ENCODE measurements around the gene KCTD8.

DNA sequence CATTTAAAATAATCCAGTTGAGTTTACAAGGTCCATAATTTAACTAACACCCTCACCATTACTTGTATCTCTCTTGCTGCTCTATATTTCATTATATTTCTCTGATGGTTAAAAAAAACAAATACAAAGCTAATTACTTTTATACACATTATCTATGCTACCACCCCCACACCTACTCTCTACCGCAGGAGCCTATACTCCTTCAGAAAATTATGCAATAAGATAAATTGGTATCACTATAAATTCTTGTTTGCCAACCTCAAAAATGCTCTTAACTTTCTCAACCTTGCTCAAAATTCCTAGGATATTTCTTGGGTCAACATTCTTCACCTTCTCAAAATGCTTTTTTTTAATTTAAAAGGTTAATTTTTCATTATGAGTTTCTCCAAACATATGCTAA, 282.7 kb downstream of the KCTD8 start:
- TF ChIP-seq POLR2AphosphoS5 (IDR thresholded peaks at IDR 0.05; ENCODE audit: borderline replicate concordance, low read depth, low read length) (no peak), EZH2 (IDR thresholded peaks at IDR 0.05) (no peak), FOXP2 (optimal IDR thresholded peaks at IDR 0.05; ENCODE audit: control extremely low read depth, extremely low read length, insufficient read depth) (no peak)
